K562 (cell line): ENCODE measurements around the gene CLIC3. TPM values are rescaled to one million over a fixed set of nuclear protein-coding genes. Genes with fewer than 3 reads are reported as not detected.

Source experiments
- ATAC-seq: fragments of 200-7000 bp; cut with Tn5 transposase; 3 replicates; pipeline ENCODE4 v1.9.1; 2020; ENCODE audit warnings: moderate library complexity
- BruUV-seq: library from RNA; stranded (reverse); fragments of 400-500 nt; replicated peaks from 2 replicates; lab custom pipeline; 2021; lab: Mats Ljungman, UMichigan
- CTCF ChIA-PET: fragments of 300-600 bp; formaldehyde crosslinking; extraction: SDS; loops from one replicate; lab custom pipeline; 2021; ENCODE audit warnings: low intra/inter-chr PET ratio; lab: Yijun Ruan, JAX
- POLR2A ChIA-PET: fragments of 300-600, 350-650 bp; sonication (Branson Sonifier 250); formaldehyde crosslinking; extraction: SDS; loops from one replicate; lab custom pipeline; 2021; ENCODE audit warnings: antibody characterized with exemption, inconsistent platforms; lab: Yijun Ruan, JAX
- DNase-seq, 4 experiments: peaks; one replicate each; pipeline versions ENCODE4 v3.0.0 to v3.0.0-alpha.2; 2011 to 2018; ENCODE audit warnings: low spot score in 3 of 4, mixed read lengths in 3 of 4; ENCODE audit errors: extremely low read depth in 1 of 4
- FAIRE-seq: peaks from 2 replicates; lab custom pipeline; 2011; peaks lifted over from hg19 to GRCh38; lab: Jason Lieb, UNC
- H2AFZ ChIP-seq: 2 replicates; pipeline ENCODE4 v1.6.0; 2011; ENCODE audit warnings: low read depth, low read length, control low read depth, inconsistent platforms
- H3K27ac ChIP-seq: fragments of 200-600 bp; 3 replicates; pipeline ENCODE4 v1.8.0; 2011; ENCODE audit warnings: low read depth, mild to moderate bottlenecking, control low read depth, inconsistent platforms, low read length, moderate library complexity, mixed read lengths; ENCODE audit errors: extremely low read depth
- H3K27me3 ChIP-seq, 2 experiments: fragments of 300-600 bp in 1 of 2; 2 replicates in 1 of 2; 3 replicates in 1 of 2; pipeline versions ENCODE4 v1.6.0 to v1.8.0; 2011; ENCODE audit warnings: inconsistent platforms in 2 of 2, low read length in 2 of 2, mild to moderate bottlenecking in 1 of 2, mixed read lengths in 1 of 2, moderate library complexity in 1 of 2; ENCODE audit not compliant: control insufficient read depth in 2 of 2, insufficient read depth in 2 of 2
- H3K36me3 ChIP-seq: fragments of 300-600 bp; 3 replicates; pipeline ENCODE4 v1.8.0; 2011; ENCODE audit warnings: mild to moderate bottlenecking, low read length, inconsistent platforms; ENCODE audit not compliant: control insufficient read depth, insufficient read depth
- H3K4me1 ChIP-seq, 2 experiments: fragments of 200-600 bp in 1 of 2; replicated peaks in 1 of 2; 2 replicates in 1 of 2; 3 replicates in 1 of 2; pipeline versions ENCODE4 v1.5.1 to v1.8.0; 2011; ENCODE audit warnings: inconsistent platforms in 2 of 2, low read length in 2 of 2, mild to moderate bottlenecking in 1 of 2, mixed read lengths in 1 of 2, moderate library complexity in 1 of 2; ENCODE audit not compliant: control insufficient read depth in 2 of 2, insufficient read depth in 2 of 2
- H3K4me2 ChIP-seq: 2 replicates; pipeline ENCODE4 v1.6.1; 2011; ENCODE audit warnings: low read length, control low read depth, inconsistent platforms, mixed read lengths; ENCODE audit not compliant: insufficient read depth
- H3K4me3 ChIP-seq: fragments of 200-600 bp; sonication (generic), shearing (Covaris generic); 2 replicates; pipeline ENCODE4 v1.5.1; 2016; ENCODE audit warnings: control low read depth, inconsistent platforms
- H3K79me2 ChIP-seq: fragments of 200-600 bp; 3 replicates; pipeline ENCODE4 v1.8.0; 2011; ENCODE audit warnings: low read length, inconsistent platforms; ENCODE audit not compliant: control insufficient read depth, insufficient read depth
- H3K9ac ChIP-seq, 2 experiments: 2 replicates each; pipeline versions ENCODE4 v1.6.0 to v1.6.1; 2011; ENCODE audit warnings: low read depth in 2 of 2, low read length in 2 of 2, control low read depth in 1 of 2, inconsistent platforms in 1 of 2, mild to moderate bottlenecking in 1 of 2, mixed read lengths in 1 of 2; ENCODE audit not compliant: insufficient read depth in 1 of 2
- H3K9me1 ChIP-seq: one replicate; pipeline ENCODE4 v1.6.0; 2011; ENCODE audit warnings: inconsistent platforms, mild to moderate bottlenecking, low read length, moderate library complexity; ENCODE audit not compliant: control insufficient read depth, insufficient read depth
- H3K9me3 ChIP-seq: replicated peaks from 2 replicates; pipeline ENCODE4 v1.5.1; 2011; ENCODE audit warnings: low read depth, low read length, inconsistent platforms; ENCODE audit not compliant: control insufficient read depth, insufficient read depth
- H4K20me1 ChIP-seq: replicated peaks from 2 replicates; pipeline ENCODE4 v1.6.1; 2011; ENCODE audit warnings: low read length, inconsistent platforms, mixed read lengths; ENCODE audit not compliant: control insufficient read depth, insufficient read depth
- KLF10 ChIP-seq: fragments of 250-450 bp; sonication (Bioruptor Pico); IDR thresholded peaks from 2 replicates; pipeline ENCODE4 v1.6.1; 2021; ENCODE audit warnings: matching md5 sums
- KLF6 ChIP-seq: fragments of 250-450 bp; sonication (Bioruptor Pico); IDR thresholded peaks from 2 replicates; pipeline ENCODE4 v1.4.0; 2020; ENCODE audit warnings: mild to moderate bottlenecking, moderate library complexity, borderline replicate concordance
- POLR2G ChIP-seq: fragments of 200-400 bp; formaldehyde crosslinking; IDR thresholded peaks from 2 replicates; pipeline ENCODE4 v1.6.1; 2017; ENCODE audit warnings: low read depth, mild to moderate bottlenecking, antibody characterized with exemption, low read length, moderate library complexity
- ZEB2 ChIP-seq: fragments of 450-650 bp; IDR thresholded peaks from 2 replicates; pipeline ENCODE4 v1.6.1; 2016
- ZNF3 ChIP-seq: fragments of 250-450 bp; sonication (Bioruptor Pico); IDR thresholded peaks from 2 replicates; pipeline ENCODE4 v1.5.0; 2021; ENCODE audit warnings: mild to moderate bottlenecking, moderate library complexity
- WGBS: fragments of 100-300 bp; shearing (Covaris generic); methylation state at CpG from one replicate; pipeline ENCODE4 v1.1.6; 2016; ENCODE audit warnings: low coverage, mixed read lengths; ENCODE audit not compliant: insufficient coverage; ENCODE audit errors: missing lambda C conversion rate; 5-methylcytosine and 5-hydroxymethylcytosine counted together
- in situ Hi-C: fragments of 300-500 bp; cut with MboI; formaldehyde crosslinking; loops from 4 replicates; pipeline ENCODE4 v1.15.0; 2018; ENCODE audit warnings: inconsistent platforms, mixed read lengths
- intact Hi-C: fragments of 100-400 bp; cut with micrococcal nuclease; formaldehyde crosslinking; loops from 2 replicates; pipeline ENCODE4 v1.14.2; 2022
- polyA plus RNA-seq, 8 experiments: library from polyadenylated mRNA; depleted of rRNA in 4 of 8; stranded (reverse) in 5 of 8; unstranded in 3 of 8; fragments of >200 nt; fragmentation: Nextera tagmentation in 2 of 8; fragmentation: Illumina TruSeq in 1 of 8; extraction: Ambion mirVana in 2 of 8; extraction: Trizol in 1 of 8; gene quantifications; 2 replicates each; pipeline versions ENCODE4 v1.2.1 to v1.2.3, GENCODE V29; 2011 to 2014; ENCODE audit warnings: inconsistent platforms in 1 of 8, missing spikeins in 1 of 8
- total RNA-seq, 7 experiments: library from RNA; depleted of rRNA in 6 of 7; stranded (reverse); fragments of >200 nt in 6 of 7; fragmentation: Illumina TruSeq in 2 of 7; extraction: Trizol in 2 of 7; gene quantifications; 2 replicates each; pipeline versions ENCODE4 v1.2.1 to v1.2.3, GENCODE V29; 2011 to 2021; ENCODE audit warnings: low replicate concordance in 1 of 7
- TF ChIP-seq, protein P1 (sequence below): sonication (generic); formaldehyde crosslinking; IDR thresholded peaks from 2 replicates; pipeline ENCODE4 v1.9.0; 2022; ENCODE audit warnings: mild to moderate bottlenecking, missing genetic modification reagents
- TF ChIP-seq, protein P2 (sequence below): fragments of 250-450 bp; sonication (Bioruptor Pico); IDR thresholded peaks from 2 replicates; pipeline ENCODE4 v1.8.0; 2022; ENCODE audit warnings: inconsistent platforms
- TF ChIP-seq, protein P3 (sequence below): fragments of 250-450 bp; sonication (Bioruptor Pico); IDR thresholded peaks from 2 replicates; pipeline ENCODE4 v1.4.0; 2020; ENCODE audit warnings: mild to moderate bottlenecking
- TF ChIP-seq, protein P4 (sequence below): sonication (generic); formaldehyde crosslinking; IDR thresholded peaks from 2 replicates; pipeline ENCODE4 v1.8.1; 2023; ENCODE audit warnings: mild to moderate bottlenecking, missing genetic modification reagents
- TF ChIP-seq, protein P5 (sequence below), 3 experiments: fragments of 200-800 bp in 1 of 3; fragments of 250-450 bp in 1 of 3; fragments of 450-650 bp in 1 of 3; sonication (Bioruptor Pico) in 1 of 3; sonication (Bioruptor generic) in 1 of 3; formaldehyde crosslinking in 1 of 3; IDR thresholded peaks; 2 replicates each; pipeline versions ENCODE4 v1.6.1 to v1.8.0; 2016 to 2022; ENCODE audit warnings: mild to moderate bottlenecking in 2 of 3, missing genetic modification characterization in 2 of 3, missing compliant biosample characterization in 1 of 3, moderate library complexity in 1 of 3

CLIC3 gene
- total and polyA plus RNA-seq, 9 of the 15 experiments (the other 6 are each of a cell fraction or from before 2014, with no cell fraction given), result 0.27 to 0.29 TPM; not detected in 7

DNA sequence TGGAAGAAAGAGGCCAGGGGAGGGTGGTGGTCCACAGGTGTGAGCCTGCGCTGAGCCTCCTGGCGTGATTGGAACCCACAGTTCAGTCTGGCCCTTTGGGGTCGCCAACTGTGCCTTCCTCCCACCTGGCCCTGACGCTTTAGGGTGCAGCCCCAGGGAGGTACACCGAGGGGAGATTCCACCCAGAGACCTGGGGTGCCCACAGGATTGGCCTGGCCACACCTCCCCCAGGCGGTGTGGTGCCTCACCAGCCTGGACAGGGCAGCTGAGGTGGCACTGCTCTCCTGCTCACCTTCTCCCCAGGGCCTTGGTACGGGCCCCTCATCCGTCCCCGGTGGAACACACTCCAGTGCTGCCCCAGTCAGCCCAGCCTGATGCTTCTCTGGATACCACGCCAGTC is 1.0 kb upstream of the CLIC3 start:
- in situ Hi-C loops, result no loop called here
- ATAC-seq (no peak), DNase-seq (no peak), FAIRE-seq (no peak)
- Histone ChIP-seq H3K4me2 (no peak overlapping the region; the same call in 1 of the 2 replicates), H3K9me1 (no peaks in the 10 kb centered on the region), H3K27me3 (no peaks in the 10 kb centered on the region), H3K79me2 (peaks cover 17% of the 10 kb centered on the region), H4K20me1 (no peaks in the 10 kb centered on the region), H3K9me3 (no peaks in the 10 kb centered on the region; the same call in 1 of the 2 replicates), H3K9ac (peak overlapping the region in 1 of 2 experiments; percentile 88; a peak in 2 of 4 replicates), H3K27ac (no peak overlapping the region), H2AFZ (no peak overlapping the region), H3K4me1 (peaks cover 27 to 65% of the 10 kb centered on the region in 2 experiments; a peak in 4 of 5 replicates), H3K4me3 (no peak overlapping the region), H3K36me3 (peaks cover 22% of the 10 kb centered on the region; the same call in 1 of the 3 replicates)
- POLR2A ChIA-PET, result interaction anchor here (0.6 kb wide), 2 partner anchors 32 to 159 kb away, joined by 3 read pairs; no protein-coding TSS in a partner anchor
- intact Hi-C loops, result no loop called here
- 70% methylated on average over 9 of the region's 10 CpGs for WGBS
- BruUV-seq, result no TSS peak
- CTCF ChIA-PET, result no interaction called here
- TF ChIP-seq, protein P1, sequence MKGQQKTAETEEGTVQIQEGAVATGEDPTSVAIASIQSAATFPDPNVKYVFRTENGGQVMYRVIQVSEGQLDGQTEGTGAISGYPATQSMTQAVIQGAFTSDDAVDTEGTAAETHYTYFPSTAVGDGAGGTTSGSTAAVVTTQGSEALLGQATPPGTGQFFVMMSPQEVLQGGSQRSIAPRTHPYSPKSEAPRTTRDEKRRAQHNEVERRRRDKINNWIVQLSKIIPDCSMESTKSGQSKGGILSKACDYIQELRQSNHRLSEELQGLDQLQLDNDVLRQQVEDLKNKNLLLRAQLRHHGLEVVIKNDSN (CRISPR knock-in tag), result 0 out of 2 replicates have a peak, but pooled peaks have one; percentile 6
- TF ChIP-seq ZNF3 (CRISPR knock-in tag) (no peak), POLR2G (peak; percentile 14), ZEB2 (no peak), KLF10 (no peak), KLF6 (no peak)
- TF ChIP-seq, protein P2, sequence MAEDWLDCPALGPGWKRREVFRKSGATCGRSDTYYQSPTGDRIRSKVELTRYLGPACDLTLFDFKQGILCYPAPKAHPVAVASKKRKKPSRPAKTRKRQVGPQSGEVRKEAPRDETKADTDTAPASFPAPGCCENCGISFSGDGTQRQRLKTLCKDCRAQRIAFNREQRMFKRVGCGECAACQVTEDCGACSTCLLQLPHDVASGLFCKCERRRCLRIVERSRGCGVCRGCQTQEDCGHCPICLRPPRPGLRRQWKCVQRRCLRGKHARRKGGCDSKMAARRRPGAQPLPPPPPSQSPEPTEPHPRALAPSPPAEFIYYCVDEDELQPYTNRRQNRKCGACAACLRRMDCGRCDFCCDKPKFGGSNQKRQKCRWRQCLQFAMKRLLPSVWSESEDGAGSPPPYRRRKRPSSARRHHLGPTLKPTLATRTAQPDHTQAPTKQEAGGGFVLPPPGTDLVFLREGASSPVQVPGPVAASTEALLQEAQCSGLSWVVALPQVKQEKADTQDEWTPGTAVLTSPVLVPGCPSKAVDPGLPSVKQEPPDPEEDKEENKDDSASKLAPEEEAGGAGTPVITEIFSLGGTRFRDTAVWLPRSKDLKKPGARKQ (CRISPR knock-in tag), result no peak
- TF ChIP-seq, protein P3, sequence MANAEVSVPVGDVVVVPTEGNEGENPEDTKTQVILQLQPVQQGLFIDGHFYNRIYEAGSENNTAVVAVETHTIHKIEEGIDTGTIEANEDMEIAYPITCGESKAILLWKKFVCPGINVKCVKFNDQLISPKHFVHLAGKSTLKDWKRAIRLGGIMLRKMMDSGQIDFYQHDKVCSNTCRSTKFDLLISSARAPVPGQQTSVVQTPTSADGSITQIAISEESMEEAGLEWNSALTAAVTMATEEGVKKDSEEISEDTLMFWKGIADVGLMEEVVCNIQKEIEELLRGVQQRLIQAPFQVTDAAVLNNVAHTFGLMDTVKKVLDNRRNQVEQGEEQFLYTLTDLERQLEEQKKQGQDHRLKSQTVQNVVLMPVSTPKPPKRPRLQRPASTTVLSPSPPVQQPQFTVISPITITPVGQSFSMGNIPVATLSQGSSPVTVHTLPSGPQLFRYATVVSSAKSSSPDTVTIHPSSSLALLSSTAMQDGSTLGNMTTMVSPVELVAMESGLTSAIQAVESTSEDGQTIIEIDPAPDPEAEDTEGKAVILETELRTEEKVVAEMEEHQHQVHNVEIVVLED (CRISPR knock-in tag), result no peak
- TF ChIP-seq, protein P4, sequence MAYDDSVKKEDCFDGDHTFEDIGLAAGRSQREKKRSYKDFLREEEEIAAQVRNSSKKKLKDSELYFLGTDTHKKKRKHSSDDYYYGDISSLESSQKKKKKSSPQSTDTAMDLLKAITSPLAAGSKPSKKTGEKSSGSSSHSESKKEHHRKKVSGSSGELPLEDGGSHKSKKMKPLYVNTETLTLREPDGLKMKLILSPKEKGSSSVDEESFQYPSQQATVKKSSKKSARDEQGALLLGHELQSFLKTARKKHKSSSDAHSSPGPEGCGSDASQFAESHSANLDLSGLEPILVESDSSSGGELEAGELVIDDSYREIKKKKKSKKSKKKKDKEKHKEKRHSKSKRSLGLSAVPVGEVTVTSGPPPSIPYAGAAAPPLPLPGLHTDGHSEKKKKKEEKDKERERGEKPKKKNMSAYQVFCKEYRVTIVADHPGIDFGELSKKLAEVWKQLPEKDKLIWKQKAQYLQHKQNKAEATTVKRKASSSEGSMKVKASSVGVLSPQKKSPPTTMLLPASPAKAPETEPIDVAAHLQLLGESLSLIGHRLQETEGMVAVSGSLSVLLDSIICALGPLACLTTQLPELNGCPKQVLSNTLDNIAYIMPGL (CRISPR knock-in tag), result no peak
- TF ChIP-seq, protein P5, sequence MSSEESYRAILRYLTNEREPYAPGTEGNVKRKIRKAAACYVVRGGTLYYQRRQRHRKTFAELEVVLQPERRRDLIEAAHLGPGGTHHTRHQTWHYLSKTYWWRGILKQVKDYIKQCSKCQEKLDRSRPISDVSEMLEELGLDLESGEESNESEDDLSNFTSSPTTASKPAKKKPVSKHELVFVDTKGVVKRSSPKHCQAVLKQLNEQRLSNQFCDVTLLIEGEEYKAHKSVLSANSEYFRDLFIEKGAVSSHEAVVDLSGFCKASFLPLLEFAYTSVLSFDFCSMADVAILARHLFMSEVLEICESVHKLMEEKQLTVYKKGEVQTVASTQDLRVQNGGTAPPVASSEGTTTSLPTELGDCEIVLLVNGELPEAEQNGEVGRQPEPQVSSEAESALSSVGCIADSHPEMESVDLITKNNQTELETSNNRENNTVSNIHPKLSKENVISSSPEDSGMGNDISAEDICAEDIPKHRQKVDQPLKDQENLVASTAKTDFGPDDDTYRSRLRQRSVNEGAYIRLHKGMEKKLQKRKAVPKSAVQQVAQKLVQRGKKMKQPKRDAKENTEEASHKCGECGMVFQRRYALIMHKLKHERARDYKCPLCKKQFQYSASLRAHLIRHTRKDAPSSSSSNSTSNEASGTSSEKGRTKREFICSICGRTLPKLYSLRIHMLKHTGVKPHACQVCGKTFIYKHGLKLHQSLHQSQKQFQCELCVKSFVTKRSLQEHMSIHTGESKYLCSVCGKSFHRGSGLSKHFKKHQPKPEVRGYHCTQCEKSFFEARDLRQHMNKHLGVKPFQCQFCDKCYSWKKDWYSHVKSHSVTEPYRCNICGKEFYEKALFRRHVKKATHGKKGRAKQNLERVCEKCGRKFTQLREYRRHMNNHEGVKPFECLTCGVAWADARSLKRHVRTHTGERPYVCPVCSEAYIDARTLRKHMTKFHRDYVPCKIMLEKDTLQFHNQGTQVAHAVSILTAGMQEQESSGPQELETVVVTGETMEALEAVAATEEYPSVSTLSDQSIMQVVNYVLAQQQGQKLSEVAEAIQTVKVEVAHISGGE (CRISPR knock-in tag; IDR thresholded peaks at IDR 0.05), result no peak
